Measurements from ENCODE around the gene ELN.
A peak's percentile ranks its signal among the peaks of the same experiment; 100 is the strongest.

Gene ELN

GRCh38 chr7:74025730-74026129 lies 2.2 kb upstream of the ELN start:
- no peak for DNase-seq

GRCh38 chr7:74026406-74026902 lies 1.5 kb upstream of the ELN start:
- DNase-seq, result no peak

GRCh38 chr7:74026903-74027682 lies 880 bp upstream of the ELN start:
- peak; percentile 86 for DNase-seq

- no peak for DNase-seq
Observed at GRCh38 chr7:74028321-74028838, 407 bp downstream of the ELN start.

GRCh38 chr7:74029089-74029785 lies 1.3 kb downstream of the ELN start:
- no peak for DNase-seq

- DNase-seq, result no peak
Observed at GRCh38 chr7:74029991-74030415, 2.0 kb downstream of the ELN start.

- no peak for DNase-seq
Observed at GRCh38 chr7:74030861-74031260, 2.9 kb downstream of the ELN start.

GRCh38 chr7:74031403-74032190 lies 3.6 kb downstream of the ELN start:
- DNase-seq, result no peak

GRCh38 chr7:74032191-74032490 lies 4.2 kb downstream of the ELN start:
- DNase-seq, result no peak

GRCh38 chr7:74032624-74033371 lies 4.8 kb downstream of the ELN start:
- DNase-seq, result no peak

- no peak for DNase-seq
Observed at GRCh38 chr7:74033372-74034311, 5.7 kb downstream of the ELN start.

- no peak for DNase-seq
Observed at GRCh38 chr7:74037609-74038008, 9.6 kb downstream of the ELN start.

GRCh38 chr7:74038194-74038961 lies 10.4 kb downstream of the ELN start:
- DNase-seq, result no peak

GRCh38 chr7:74039337-74039736 lies 11.4 kb downstream of the ELN start:
- no peak for DNase-seq

- no peak for DNase-seq
Observed at GRCh38 chr7:74040101-74040790, 12.3 kb downstream of the ELN start.

- DNase-seq, result no peak
Observed at GRCh38 chr7:74040791-74041520, 13.0 kb downstream of the ELN start.

GRCh38 chr7:74042746-74043522 lies 15.0 kb downstream of the ELN start:
- DNase-seq, result no peak

GRCh38 chr7:74043523-74043951 lies 15.6 kb downstream of the ELN start:
- no peak for DNase-seq

All from activated CD8-positive, alpha-beta memory T cell treated with anti-CD3 and anti-CD28 coated beads, Interleukin-2, amount 50 U/mL, for 48 hours (primary cell).